Tibial nerve (tissue), 4 donors: ENCODE measurements around the gene EOGT.

Source experiments
- CTCF ChIP-seq, 5 experiments: fragments of 200-600 bp in 3 of 5; fragments of 450-650 bp in 2 of 5; sonication (generic) in 3 of 5; IDR thresholded peaks; one replicate each; pipeline ENCODE4 v1.5.1; 2016 to 2019; ENCODE audit warnings: antibody characterized with exemption in 5 of 5, mild to moderate bottlenecking in 3 of 5, moderate library complexity in 2 of 5
- EP300 ChIP-seq, 2 donors: sonication (generic); formaldehyde crosslinking; IDR thresholded peaks; one replicate each; pipeline ENCODE4 v1.6.1; 2017; ENCODE audit warnings: antibody characterized with exemption in 2 of 2, mild to moderate bottlenecking in 1 of 2
- POLR2A ChIP-seq, 2 donors: fragments of 450-650 bp; IDR thresholded peaks; one replicate each; pipeline ENCODE4 v1.6.1; 2017; ENCODE audit warnings: antibody characterized with exemption in 2 of 2, mild to moderate bottlenecking in 2 of 2, moderate library complexity in 2 of 2

- no peak for TF ChIP-seq POLR2A (IDR thresholded peaks at IDR 0.05)
- TF ChIP-seq CTCF (IDR thresholded peaks at IDR 0.05): no peak
- no peak for TF ChIP-seq EP300 (IDR thresholded peaks at IDR 0.05)
These were observed 28.2 kb downstream of the EOGT start for GRCh38 chr3:68985146-68985790.
